Liver (tissue), 3 donors: ENCODE data around the gene MERTK.

ENCODE experiments used
- GABPA ChIP-seq, 2 donors: IDR thresholded peaks in 1 of 2; conservative IDR thresholded peaks in 1 of 2; 2 replicates each; pipeline ENCODE4 v1.6.1; 2016; ENCODE audit warnings: antibody characterized with exemption in 2 of 2, mild to moderate bottlenecking in 1 of 2, moderate library complexity in 1 of 2
- TF ChIP-seq, protein P1 (sequence below): fragments of 150-350 bp; IDR thresholded peaks from 2 replicates; pipeline ENCODE4 v1.5.1; 2017; ENCODE audit warnings: improper control_type of control experiment, low read depth, low read length; ENCODE audit not compliant: missing input control
- TF ChIP-seq, protein P2 (sequence below): IDR thresholded peaks from 2 replicates; pipeline ENCODE4 v1.6.1; 2016; ENCODE audit warnings: antibody characterized with exemption
- TF ChIP-seq, protein P3 (sequence below): IDR thresholded peaks from 2 replicates; pipeline ENCODE4 v1.6.1; 2016; ENCODE audit warnings: antibody characterized with exemption, mild to moderate bottlenecking
- donor health status: healthy.
- donor health status: healthy.

DNA sequence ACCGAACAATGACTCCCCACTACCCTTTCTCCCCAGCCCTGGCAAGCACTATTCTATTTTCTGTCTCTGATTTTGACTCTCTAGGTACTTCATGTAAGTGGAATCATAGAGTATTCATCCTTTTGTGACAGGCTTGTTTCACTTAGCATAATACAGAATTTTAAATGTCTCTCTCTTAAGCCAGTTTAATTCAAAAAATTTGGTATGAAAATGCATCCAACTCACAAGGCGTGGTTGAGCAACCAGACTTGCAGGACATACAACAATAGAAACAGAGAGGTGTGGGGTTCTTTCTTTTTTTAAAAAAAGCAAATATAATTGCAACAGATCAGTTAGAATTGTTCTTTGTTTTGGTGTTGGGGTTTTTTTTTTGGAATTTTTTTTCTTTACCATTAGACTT is 109.1 kb downstream of the MERTK start:
- TF ChIP-seq GABPA (IDR thresholded peaks at IDR 0.05 in 1 of 2, conservative IDR thresholded peaks at IDR 0.05 in 1 of 2) = no peak
- TF ChIP-seq, protein P1, sequence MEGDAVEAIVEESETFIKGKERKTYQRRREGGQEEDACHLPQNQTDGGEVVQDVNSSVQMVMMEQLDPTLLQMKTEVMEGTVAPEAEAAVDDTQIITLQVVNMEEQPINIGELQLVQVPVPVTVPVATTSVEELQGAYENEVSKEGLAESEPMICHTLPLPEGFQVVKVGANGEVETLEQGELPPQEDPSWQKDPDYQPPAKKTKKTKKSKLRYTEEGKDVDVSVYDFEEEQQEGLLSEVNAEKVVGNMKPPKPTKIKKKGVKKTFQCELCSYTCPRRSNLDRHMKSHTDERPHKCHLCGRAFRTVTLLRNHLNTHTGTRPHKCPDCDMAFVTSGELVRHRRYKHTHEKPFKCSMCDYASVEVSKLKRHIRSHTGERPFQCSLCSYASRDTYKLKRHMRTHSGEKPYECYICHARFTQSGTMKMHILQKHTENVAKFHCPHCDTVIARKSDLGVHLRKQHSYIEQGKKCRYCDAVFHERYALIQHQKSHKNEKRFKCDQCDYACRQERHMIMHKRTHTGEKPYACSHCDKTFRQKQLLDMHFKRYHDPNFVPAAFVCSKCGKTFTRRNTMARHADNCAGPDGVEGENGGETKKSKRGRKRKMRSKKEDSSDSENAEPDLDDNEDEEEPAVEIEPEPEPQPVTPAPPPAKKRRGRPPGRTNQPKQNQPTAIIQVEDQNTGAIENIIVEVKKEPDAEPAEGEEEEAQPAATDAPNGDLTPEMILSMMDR = no peak
- TF ChIP-seq, protein P2, sequence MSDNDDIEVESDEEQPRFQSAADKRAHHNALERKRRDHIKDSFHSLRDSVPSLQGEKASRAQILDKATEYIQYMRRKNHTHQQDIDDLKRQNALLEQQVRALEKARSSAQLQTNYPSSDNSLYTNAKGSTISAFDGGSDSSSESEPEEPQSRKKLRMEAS = no peak
- TF ChIP-seq, protein P3, sequence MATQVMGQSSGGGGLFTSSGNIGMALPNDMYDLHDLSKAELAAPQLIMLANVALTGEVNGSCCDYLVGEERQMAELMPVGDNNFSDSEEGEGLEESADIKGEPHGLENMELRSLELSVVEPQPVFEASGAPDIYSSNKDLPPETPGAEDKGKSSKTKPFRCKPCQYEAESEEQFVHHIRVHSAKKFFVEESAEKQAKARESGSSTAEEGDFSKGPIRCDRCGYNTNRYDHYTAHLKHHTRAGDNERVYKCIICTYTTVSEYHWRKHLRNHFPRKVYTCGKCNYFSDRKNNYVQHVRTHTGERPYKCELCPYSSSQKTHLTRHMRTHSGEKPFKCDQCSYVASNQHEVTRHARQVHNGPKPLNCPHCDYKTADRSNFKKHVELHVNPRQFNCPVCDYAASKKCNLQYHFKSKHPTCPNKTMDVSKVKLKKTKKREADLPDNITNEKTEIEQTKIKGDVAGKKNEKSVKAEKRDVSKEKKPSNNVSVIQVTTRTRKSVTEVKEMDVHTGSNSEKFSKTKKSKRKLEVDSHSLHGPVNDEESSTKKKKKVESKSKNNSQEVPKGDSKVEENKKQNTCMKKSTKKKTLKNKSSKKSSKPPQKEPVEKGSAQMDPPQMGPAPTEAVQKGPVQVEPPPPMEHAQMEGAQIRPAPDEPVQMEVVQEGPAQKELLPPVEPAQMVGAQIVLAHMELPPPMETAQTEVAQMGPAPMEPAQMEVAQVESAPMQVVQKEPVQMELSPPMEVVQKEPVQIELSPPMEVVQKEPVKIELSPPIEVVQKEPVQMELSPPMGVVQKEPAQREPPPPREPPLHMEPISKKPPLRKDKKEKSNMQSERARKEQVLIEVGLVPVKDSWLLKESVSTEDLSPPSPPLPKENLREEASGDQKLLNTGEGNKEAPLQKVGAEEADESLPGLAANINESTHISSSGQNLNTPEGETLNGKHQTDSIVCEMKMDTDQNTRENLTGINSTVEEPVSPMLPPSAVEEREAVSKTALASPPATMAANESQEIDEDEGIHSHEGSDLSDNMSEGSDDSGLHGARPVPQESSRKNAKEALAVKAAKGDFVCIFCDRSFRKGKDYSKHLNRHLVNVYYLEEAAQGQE = no peak
